ENCODE measurements around the gene P4HA3.

DNA sequence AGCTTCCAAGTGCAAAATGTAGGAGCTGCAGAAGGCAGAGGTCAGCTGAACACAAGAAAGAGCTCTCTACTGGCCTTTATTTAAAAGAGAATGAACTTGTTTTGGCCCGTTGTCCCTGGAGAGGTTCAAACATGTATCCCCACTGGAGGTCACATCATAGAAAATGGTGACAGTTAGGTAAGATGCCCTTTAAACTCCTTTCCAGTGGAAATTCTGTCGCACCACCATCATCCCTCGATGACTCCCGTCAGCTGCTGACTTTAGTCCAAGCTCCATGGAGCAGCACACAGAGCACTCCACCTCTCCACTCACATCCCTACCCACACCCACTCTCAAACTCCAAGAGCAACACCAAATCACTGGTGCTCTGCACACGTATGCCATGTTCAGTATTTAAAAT, 15.2 kb upstream of the P4HA3 start:
- TF ChIP-seq TCF4 (CRISPR knock-in tag; IDR thresholded peaks at IDR 0.05; ENCODE audit: borderline replicate concordance) (no peak), ZC3H10 (CRISPR knock-in tag; IDR thresholded peaks at IDR 0.05) (no peak), CREB5 (CRISPR knock-in tag; IDR thresholded peaks at IDR 0.05; ENCODE audit: low read depth) (no peak), CSDC2 (CRISPR knock-in tag; IDR thresholded peaks at IDR 0.05) (no peak), ARNTL (CRISPR knock-in tag; IDR thresholded peaks at IDR 0.05; ENCODE audit: borderline replicate concordance, low read depth) (no peak), ZNF565 (CRISPR knock-in tag; conservative IDR thresholded peaks at IDR 0.05; ENCODE audit: low read depth) (no peak), BACH2 (CRISPR knock-in tag; IDR thresholded peaks at IDR 0.05; ENCODE audit: borderline replicate concordance) (no peak), ZFP3 (CRISPR knock-in tag; IDR thresholded peaks at IDR 0.05) (no peak), RARB (CRISPR knock-in tag; IDR thresholded peaks at IDR 0.05) (no peak), ZNF70 (CRISPR knock-in tag; IDR thresholded peaks at IDR 0.05) (no peak), ESRRG (CRISPR knock-in tag; IDR thresholded peaks at IDR 0.05) (no peak)
- TF ChIP-seq, protein P1, sequence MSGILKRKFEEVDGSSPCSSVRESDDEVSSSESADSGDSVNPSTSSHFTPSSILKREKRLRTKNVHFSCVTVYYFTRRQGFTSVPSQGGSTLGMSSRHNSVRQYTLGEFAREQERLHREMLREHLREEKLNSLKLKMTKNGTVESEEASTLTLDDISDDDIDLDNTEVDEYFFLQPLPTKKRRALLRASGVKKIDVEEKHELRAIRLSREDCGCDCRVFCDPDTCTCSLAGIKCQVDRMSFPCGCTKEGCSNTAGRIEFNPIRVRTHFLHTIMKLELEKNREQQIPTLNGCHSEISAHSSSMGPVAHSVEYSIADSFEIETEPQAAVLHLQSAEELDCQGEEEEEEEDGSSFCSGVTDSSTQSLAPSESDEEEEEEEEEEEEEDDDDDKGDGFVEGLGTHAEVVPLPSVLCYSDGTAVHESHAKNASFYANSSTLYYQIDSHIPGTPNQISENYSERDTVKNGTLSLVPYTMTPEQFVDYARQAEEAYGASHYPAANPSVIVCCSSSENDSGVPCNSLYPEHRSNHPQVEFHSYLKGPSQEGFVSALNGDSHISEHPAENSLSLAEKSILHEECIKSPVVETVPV (CRISPR knock-in tag; IDR thresholded peaks at IDR 0.05): no peak
- TF ChIP-seq, protein P2, sequence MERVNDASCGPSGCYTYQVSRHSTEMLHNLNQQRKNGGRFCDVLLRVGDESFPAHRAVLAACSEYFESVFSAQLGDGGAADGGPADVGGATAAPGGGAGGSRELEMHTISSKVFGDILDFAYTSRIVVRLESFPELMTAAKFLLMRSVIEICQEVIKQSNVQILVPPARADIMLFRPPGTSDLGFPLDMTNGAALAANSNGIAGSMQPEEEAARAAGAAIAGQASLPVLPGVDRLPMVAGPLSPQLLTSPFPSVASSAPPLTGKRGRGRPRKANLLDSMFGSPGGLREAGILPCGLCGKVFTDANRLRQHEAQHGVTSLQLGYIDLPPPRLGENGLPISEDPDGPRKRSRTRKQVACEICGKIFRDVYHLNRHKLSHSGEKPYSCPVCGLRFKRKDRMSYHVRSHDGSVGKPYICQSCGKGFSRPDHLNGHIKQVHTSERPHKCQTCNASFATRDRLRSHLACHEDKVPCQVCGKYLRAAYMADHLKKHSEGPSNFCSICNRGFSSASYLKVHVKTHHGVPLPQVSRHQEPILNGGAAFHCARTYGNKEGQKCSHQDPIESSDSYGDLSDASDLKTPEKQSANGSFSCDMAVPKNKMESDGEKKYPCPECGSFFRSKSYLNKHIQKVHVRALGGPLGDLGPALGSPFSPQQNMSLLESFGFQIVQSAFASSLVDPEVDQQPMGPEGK (CRISPR knock-in tag; IDR thresholded peaks at IDR 0.05; ENCODE audit: borderline replicate concordance): no peak
